Measurements from ENCODE around the gene WIPI1. TPM values are rescaled to one million over a fixed set of nuclear protein-coding genes. Genes with fewer than 3 reads are reported as not detected.
A peak's percentile ranks its signal among the peaks of the same experiment; 100 is the strongest.

Gene WIPI1
- polyA plus RNA-seq, 2 of the 4 experiments (the other 2 are of a cell fraction), result 9.5 to 19.7 TPM

DNA sequence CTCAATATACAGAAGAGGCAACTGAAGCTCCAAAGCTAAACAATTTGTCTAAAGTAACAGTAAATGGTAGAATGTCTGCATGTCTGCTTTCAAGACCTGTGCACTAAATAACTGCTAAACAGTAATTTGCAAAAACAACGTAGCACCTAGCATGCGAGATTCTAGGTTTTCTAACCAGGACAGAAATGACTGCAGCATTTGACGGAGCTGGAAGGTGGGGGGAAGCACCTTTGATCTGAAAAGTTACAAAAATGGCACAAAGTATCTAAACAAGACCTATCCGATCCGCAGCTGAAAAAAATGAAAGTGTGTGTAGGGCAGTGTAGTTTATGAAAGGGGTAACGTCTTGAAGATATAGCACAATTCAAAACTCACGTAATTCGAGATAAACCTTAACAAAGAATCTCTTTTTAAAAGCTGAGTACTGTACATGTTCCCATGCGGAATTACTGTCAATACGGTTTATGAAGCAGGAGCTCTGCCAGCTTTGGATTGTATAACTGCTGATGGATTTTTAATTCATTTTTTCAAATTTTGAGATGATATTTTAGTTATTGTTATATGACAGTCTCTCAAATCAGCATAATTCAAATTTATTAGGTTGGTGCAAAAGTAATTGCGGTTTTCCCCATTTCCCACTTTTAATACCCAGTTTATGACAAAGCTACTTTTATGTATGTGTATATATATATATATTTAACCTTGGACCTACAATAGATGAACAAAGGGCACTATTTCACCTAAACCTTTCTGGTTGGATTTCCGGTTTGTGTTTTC lies 1.2 kb upstream of the WIPI1 start:
- peak overlapping the region; percentile 93 for H3K4me2 ChIP-seq
- DNase-seq (ENCODE audit: low read depth in 1 of 2, low spot score in 1 of 2), result no peak
- ChIA-PET CTCF (interaction anchor here (0.6 to 11.7 kb wide), 15 partner anchors 8 to 567 kb away, joined by 3 to 115 read pairs (median 5); no protein-coding TSS in a partner anchor), POLR2A (interaction anchor here (0.6 to 2.6 kb wide), 7 partner anchors 13 to 439 kb away, joined by 3 to 20 read pairs (median 4); partner anchors contain the start of genes AMZ2 and KPNA2)
- whole genome bisulfite sequencing (ENCODE audit: missing lambda C conversion rate), result 43% methylated on average over 12 of the region's 12 CpGs
- peak overlapping the region; percentile 92 for H3K4me3 ChIP-seq
- no peak for TF ChIP-seq KDM1A (IDR thresholded peaks at IDR 0.05; ENCODE audit: low read depth)
- no peak for TF ChIP-seq ZC3H11A (IDR thresholded peaks at IDR 0.05)
- TF ChIP-seq, protein P1, sequence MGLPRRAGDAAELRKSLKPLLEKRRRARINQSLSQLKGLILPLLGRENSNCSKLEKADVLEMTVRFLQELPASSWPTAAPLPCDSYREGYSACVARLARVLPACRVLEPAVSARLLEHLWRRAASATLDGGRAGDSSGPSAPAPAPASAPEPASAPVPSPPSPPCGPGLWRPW (IDR thresholded peaks at IDR 0.05), result no peak
- TF ChIP-seq JUNB (IDR thresholded peaks at IDR 0.05), result no peak
- no peak for TF ChIP-seq HOXB13 (CRISPR knock-in tag; IDR thresholded peaks at IDR 0.05; ENCODE audit: low read depth)
- TF ChIP-seq RARB (CRISPR knock-in tag; IDR thresholded peaks at IDR 0.05), result no peak
- TF ChIP-seq NFE2L2 (conservative IDR thresholded peaks at IDR 0.05; ENCODE audit: low read length), result no peak
- TF ChIP-seq RAD21 (conservative IDR thresholded peaks at IDR 0.05 in 1 of 2, IDR thresholded peaks at IDR 0.05 in 1 of 2), result no peak
- TF ChIP-seq HOXA7 (CRISPR knock-in tag; IDR thresholded peaks at IDR 0.05), result no peak
- no peak for TF ChIP-seq CBX2 (IDR thresholded peaks at IDR 0.05; ENCODE audit: borderline replicate concordance, low read depth)
- TF ChIP-seq, protein P2, sequence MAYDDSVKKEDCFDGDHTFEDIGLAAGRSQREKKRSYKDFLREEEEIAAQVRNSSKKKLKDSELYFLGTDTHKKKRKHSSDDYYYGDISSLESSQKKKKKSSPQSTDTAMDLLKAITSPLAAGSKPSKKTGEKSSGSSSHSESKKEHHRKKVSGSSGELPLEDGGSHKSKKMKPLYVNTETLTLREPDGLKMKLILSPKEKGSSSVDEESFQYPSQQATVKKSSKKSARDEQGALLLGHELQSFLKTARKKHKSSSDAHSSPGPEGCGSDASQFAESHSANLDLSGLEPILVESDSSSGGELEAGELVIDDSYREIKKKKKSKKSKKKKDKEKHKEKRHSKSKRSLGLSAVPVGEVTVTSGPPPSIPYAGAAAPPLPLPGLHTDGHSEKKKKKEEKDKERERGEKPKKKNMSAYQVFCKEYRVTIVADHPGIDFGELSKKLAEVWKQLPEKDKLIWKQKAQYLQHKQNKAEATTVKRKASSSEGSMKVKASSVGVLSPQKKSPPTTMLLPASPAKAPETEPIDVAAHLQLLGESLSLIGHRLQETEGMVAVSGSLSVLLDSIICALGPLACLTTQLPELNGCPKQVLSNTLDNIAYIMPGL (CRISPR knock-in tag; IDR thresholded peaks at IDR 0.05; ENCODE audit: borderline replicate concordance), result no peak
- TF ChIP-seq CHD4 (IDR thresholded peaks at IDR 0.05; ENCODE audit: borderline replicate concordance), result no peak
- no peak for ATAC-seq
- no peak overlapping the region for H3K27ac ChIP-seq
- H3K9me3 ChIP-seq, result no peaks in the 10 kb centered on the region
- peaks cover 19% of the 10 kb centered on the region for H3K4me1 ChIP-seq
- no peak for FAIRE-seq

DNA sequence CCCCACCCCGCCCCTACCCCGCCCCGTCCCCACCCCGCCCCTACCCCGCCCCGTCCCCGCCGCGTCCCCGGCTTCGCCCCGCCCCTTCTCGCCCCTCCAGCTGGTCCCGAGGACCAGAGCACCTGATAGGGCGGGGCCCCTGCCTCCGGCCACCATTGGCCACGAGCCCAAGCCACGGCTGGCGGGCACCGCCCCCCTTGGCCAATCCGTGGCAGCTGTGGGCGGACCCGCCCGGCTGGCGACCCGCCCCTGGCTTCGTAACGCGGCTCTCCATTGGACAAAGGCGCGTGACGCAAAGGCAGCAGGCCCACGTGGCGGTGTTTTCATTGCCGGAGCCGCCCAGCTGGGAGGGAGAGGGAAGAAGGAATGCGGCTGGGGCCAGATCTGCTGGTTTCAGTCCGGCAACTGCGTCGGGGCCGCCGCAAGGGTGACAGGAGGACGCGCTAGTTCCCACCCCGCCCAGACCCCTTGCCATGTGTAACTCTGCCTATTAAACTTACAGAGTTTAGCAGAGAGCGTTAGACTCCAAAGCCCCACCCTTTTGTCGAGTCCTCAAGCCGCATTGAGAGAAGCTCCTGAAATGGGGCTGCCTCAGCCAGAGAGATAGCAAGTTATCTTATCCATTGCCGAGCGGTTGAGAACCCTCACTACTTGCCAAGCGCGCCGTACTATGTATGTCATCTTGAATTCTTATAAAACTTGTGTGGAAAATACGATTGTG lies 403 bp upstream of the WIPI1 start:
- WGBS (ENCODE audit: missing lambda C conversion rate), result 1% methylated on average over 23 of the region's 54 CpGs
- DNase-seq (ENCODE audit: low read depth in 1 of 2, low spot score in 1 of 2) (peak; percentile 97 to 98), ATAC-seq (peak; percentile 87 to 93), FAIRE-seq (peak; percentile 28)
- ChIA-PET CTCF (interaction anchor here (0.6 to 11.7 kb wide), 14 partner anchors 9 to 384 kb away, joined by 3 to 115 read pairs (median 5); no protein-coding TSS in a partner anchor), POLR2A (interaction anchor here (0.6 to 2.6 kb wide), 10 partner anchors 17 to 438 kb away, joined by 3 to 20 read pairs (median 4); partner anchors contain the start of genes AMZ2 and KPNA2)
- H3K4me2 ChIP-seq, result peak overlapping the region; percentile 99
- TF ChIP-seq MYC (IDR thresholded peaks at IDR 0.05; ENCODE audit: borderline replicate concordance, low read length) (peak; percentile 32; the same call in 1 of the 2 replicates), RFX5 (IDR thresholded peaks at IDR 0.05) (peak; percentile 70; the same call in 1 of the 2 replicates), EP300 (IDR thresholded peaks at IDR 0.05) (no peak), RAD21 (conservative IDR thresholded peaks at IDR 0.05 in 1 of 2, IDR thresholded peaks at IDR 0.05 in 1 of 2) (no peak)
- TF ChIP-seq, protein P3, sequence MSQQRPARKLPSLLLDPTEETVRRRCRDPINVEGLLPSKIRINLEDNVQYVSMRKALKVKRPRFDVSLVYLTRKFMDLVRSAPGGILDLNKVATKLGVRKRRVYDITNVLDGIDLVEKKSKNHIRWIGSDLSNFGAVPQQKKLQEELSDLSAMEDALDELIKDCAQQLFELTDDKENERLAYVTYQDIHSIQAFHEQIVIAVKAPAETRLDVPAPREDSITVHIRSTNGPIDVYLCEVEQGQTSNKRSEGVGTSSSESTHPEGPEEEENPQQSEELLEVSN (IDR thresholded peaks at IDR 0.05; ENCODE audit: borderline replicate concordance, low read depth), result peak; percentile 32; the same call in 1 of the 2 replicates
- TF ChIP-seq, protein P4, sequence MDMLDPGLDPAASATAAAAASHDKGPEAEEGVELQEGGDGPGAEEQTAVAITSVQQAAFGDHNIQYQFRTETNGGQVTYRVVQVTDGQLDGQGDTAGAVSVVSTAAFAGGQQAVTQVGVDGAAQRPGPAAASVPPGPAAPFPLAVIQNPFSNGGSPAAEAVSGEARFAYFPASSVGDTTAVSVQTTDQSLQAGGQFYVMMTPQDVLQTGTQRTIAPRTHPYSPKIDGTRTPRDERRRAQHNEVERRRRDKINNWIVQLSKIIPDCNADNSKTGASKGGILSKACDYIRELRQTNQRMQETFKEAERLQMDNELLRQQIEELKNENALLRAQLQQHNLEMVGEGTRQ (IDR thresholded peaks at IDR 0.05), result peak; percentile 97
- TF ChIP-seq, protein P5, sequence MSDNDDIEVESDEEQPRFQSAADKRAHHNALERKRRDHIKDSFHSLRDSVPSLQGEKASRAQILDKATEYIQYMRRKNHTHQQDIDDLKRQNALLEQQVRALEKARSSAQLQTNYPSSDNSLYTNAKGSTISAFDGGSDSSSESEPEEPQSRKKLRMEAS (IDR thresholded peaks at IDR 0.05), result peak; percentile 100
- peaks cover 17% of the 10 kb centered on the region for H3K4me1 ChIP-seq
- peak overlapping the region; percentile 92 for H3K4me3 ChIP-seq
- H3K27ac ChIP-seq, result no peak overlapping the region
- H3K9me3 ChIP-seq, result no peaks in the 10 kb centered on the region
